HG02884 (cell line): Measurements from ENCODE around the gene OR10K1.
"Not testable (repeated sequence)": the region's sequence is repeated elsewhere in the genome, so short reads cannot be mapped to it uniquely, and the experiment has no call there.

Experiments used
- ATAC-seq: cut with Tn5 transposase; IDR thresholded peaks from one replicate; pipeline ENCODE4 v1.9.1; 2021; ENCODE audit warnings: mild to moderate bottlenecking, moderate library complexity; ENCODE audit not compliant: unreplicated experiment

Gene OR10K1

DNA sequence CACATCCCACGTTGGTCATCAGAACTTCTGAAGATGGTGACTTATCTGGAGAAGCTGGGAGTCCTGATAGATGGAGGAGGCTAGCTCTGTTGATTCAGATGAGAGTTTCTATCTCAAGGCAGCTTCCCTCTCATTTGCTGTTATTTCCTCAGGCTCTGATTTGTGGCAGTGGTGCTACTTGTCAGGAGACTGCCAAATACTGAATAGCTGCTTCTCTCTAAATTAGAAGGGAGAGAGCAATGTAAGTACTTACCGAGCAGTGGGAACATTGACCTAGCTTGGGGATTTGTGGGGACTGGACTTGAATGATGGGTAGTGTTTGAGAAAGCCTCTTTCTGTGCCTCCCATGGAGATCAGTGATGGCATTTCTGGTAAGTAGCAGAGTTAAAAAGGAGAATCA lies at the start of gene OR10K1:
Gene OR10K1 (plus strand): TSS at position 301 of the 400 bp plus-strand sequence. CDS start 3,728 bp downstream, outside the sequence.
- ATAC-seq = no peak

GRCh38 chr1:158414651-158415345 lies 46.8 kb upstream of the OR10K1 start:
- no peak for ATAC-seq

DNA sequence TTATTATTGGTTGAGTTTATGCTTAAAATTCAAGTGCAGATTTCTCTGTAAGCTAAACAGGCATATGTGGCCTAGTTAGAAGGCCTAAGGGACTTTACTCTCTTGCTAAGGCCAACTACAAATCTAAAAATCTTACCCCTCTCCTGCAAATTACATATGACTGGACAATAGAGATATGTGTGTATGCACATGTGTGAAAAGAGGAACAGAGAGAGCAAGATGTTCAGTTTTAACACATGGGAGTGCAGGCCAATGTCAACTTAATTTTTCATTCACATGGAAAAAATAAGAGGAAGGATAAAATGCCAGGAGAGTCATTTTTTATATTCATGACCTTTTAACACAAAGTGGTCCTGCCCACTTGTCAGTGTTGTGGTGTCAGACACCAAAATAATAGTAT lies 44.0 kb upstream of the OR10K1 start:
- no peak for ATAC-seq

DNA sequence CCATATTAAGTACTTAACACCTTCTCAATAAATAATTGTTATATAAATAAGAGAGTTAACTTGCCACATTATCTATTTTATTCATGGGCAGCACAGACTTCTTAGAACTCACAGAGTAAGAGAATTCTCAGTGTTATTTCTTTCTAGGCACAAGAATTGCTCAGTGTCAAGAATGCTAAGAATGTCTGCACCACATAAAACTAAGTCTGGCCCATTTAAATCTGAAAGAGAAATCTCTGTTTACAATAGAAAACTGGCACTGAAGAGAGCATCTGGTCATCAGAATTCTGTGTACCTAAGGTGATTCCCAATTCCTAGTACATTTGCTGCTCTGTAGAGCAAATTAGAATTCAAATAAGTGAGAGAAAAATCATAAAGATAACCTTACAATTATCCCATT lies 39.4 kb upstream of the OR10K1 start:
- no peak for ATAC-seq

GRCh38 chr1:158425027-158425426 lies 36.6 kb upstream of the OR10K1 start:
- ATAC-seq = no peak

DNA sequence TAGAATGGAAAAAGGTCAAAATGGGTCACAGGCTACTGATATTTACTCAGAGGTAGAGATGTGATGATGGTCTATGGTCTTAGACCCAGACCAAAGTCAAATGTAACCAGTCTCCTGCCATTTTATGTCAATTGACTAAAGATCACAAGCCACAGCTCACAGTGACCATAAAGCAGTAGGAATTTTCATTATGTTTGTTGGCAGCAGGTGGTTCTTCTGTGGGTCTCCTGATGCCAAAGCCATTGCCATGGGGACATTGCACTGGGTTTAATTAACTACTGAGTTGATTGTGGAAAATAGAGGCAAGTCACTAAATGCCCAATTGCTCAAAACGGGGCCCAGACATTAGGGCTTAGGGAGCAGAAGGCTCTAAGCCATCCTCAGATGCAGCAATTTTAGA lies 35.5 kb upstream of the OR10K1 start, which contains the start of gene OR10K2:
Gene OR10K2 (minus strand): TSS at position 101 of the 400 bp plus-strand sequence. CDS start 5,371 bp downstream, outside the sequence.
- no peak for ATAC-seq

GRCh38 chr1:158430163-158430562 lies 31.5 kb upstream of the OR10K1 start:
- not testable (repeated sequence) for ATAC-seq

GRCh38 chr1:158434741-158435140 lies 26.9 kb upstream of the OR10K1 start:
- ATAC-seq = no peak

- ATAC-seq = no peak
These were observed 16.3 kb upstream of the OR10K1 start for GRCh38 chr1:158445376-158445775.

DNA sequence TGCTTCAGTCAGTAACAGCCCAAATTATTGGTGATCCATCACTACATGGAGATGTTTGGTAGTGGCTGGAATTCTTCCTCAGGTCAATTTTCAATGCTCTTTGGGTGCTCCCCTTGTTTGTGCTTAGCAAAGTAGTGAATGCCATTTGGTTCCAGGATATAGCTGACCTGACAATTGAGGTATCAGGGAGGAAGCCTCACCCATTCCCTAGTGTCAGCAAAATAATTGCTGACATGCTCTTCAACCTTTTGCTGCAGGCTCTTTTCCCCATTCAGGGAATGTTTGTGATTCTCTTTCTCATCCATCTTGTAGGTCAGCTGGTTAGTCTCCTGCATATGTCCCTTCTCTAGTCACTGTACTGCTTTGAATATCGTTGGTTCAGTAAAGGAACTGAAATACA lies 7.1 kb upstream of the OR10K1 start:
- ATAC-seq = no peak

DNA sequence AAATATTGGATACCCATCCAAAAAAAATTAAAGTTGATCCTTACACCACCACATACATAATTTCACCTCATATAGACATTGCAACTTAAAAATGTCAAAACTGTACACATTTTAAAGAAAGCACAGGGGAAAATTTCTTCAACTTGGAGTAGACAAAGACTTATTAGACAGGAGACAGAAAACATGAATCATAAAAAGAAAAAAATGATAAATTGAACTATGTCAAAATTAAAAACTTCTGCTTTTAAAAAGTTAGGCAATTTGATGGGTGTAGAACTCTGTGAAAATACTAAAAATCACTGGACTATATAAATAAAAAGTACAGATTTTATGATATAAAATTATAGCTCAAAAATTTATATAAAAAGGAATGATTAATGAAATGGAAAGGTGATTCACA lies 4.4 kb upstream of the OR10K1 start:
- ATAC-seq = no peak

- no peak for ATAC-seq
These were observed 3.4 kb upstream of the OR10K1 start for GRCh38 chr1:158458263-158458662.

- ATAC-seq = no peak
These were observed 10.3 kb downstream of the OR10K1 start, which contains the start of gene OR10R2 for GRCh38 chr1:158471920-158472319. Gene OR10R2, plus strand, starts transcription at chr1:158472220. Its CDS starts 106 bp downstream, at chr1:158472326.

DNA sequence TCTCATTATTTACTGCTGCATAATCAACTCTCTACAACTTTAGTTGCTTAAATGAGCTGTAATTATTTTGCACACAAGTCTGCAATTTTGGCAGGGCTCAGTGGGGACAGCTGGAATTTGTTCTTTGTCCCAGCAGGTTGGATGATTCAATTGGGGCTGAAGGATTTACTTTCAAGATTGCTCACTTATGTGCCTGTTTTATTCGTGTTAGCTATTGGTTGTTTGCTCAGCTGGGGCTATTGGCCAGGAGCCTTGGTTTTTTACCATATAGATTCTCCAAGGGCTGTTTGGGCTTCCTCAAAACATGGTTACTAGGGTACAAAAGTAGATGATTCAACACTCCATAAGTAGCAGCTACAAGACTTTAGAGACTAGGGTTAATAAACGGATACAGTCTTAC lies 23.8 kb downstream of the OR10K1 start:
- ATAC-seq = no peak

- ATAC-seq = no peak
These were observed 29.7 kb downstream of the OR10K1 start for GRCh38 chr1:158491316-158491715.

GRCh38 chr1:158493054-158493453 lies 31.4 kb downstream of the OR10K1 start:
- no peak for ATAC-seq

DNA sequence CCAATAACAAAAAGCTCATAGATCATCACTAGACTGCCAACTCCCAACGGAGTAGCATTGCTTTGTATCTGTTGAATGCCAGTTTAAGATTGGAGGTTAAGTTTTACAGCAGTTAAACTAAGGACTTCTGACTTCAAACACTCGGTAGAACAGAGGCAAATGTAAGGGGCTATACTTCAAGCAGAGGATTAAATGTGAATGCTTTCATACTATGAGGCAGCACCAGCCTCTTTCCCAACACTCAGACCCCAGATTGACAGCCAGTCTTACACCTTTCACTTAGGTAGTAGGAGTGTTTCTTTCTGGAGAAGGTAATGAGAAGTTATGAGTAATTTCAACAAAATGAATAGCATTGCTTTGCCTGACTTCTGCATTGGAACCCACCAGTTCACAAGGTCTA lies 33.2 kb downstream of the OR10K1 start:
- no peak for ATAC-seq

DNA sequence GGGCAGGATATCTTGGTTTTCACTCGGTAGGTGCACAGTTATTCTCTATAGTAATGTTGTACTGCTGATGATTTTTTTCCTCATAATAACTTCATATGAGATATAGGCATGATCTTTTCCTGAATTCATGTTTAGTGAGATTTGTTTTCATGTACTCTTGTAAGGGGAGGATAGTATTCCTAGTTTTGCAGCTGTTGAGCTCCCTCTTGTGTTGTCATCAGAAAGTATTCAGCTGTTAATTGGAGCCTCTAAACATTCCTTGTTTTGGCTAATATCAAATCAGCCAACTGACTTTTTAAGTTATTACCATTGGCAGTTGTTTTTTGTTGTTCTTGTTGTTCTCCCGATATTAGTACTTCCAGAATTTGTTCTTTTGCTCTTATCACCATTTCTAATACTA lies 34.7 kb downstream of the OR10K1 start:
- no peak for ATAC-seq

- ATAC-seq = no peak
These were observed 44.8 kb downstream of the OR10K1 start for GRCh38 chr1:158506369-158506987.

GRCh38 chr1:158507511-158507910 lies 45.9 kb downstream of the OR10K1 start:
- ATAC-seq = no peak

GRCh38 chr1:158509471-158510156 lies 48.0 kb downstream of the OR10K1 start:
- ATAC-seq = no peak

- ATAC-seq = no peak
These were observed 55.3 kb downstream of the OR10K1 start for GRCh38 chr1:158516966-158517365.
